Activated gamma-delta T cell treated with Interleukin-2 at 50 U/mL for 16 hours (primary cell): Measurements from ENCODE around the gene CIROP.
"Not testable (repeated sequence)": the region's sequence is repeated elsewhere in the genome, so short reads cannot be mapped to it uniquely, and the experiment has no call there.

Source experiments
- DNase-seq: peaks from one replicate; pipeline ENCODE4 v3.0.0-alpha.2; 2020

CIROP gene

DNA sequence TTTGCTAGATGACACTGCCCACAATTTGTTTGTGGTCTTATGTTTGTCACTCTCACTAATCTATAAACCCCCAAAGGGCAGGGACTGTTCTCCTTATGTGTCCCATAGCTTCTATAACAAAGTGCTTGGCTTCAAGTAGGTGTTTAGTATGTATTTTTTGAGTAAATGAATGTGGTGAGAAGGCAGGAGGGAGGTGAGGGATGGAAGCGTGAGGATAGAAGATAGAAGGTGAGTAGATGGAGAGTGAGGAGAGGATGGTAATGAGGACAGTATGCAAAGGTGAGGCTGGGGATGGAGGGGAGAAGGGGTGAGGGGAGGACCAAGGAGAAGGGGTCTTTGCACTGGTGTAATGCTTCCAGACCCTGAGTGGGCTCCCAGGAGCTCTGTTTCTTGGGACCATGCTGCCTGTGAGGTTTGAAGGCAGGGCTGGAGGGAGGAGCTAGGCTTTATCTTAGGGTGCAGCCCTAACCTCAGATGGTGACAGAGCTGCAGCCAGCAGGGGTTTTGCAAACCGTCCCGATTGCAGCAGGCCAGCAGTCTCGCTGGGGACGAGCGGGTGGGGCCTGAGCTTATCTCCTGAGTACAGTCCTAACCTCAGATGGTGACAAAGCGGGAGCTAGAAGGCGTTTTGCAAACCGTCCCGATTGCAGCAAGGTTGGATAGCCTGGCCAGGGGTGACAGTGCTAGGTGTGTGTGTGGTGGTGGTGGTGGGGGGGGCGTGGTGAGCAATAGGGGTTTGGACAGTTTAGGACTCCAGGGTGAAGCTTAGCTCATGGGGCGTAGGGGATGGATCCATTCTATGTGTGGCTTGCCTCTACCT, 7.8 kb upstream of the CIROP start:
- no peak for DNase-seq

DNA sequence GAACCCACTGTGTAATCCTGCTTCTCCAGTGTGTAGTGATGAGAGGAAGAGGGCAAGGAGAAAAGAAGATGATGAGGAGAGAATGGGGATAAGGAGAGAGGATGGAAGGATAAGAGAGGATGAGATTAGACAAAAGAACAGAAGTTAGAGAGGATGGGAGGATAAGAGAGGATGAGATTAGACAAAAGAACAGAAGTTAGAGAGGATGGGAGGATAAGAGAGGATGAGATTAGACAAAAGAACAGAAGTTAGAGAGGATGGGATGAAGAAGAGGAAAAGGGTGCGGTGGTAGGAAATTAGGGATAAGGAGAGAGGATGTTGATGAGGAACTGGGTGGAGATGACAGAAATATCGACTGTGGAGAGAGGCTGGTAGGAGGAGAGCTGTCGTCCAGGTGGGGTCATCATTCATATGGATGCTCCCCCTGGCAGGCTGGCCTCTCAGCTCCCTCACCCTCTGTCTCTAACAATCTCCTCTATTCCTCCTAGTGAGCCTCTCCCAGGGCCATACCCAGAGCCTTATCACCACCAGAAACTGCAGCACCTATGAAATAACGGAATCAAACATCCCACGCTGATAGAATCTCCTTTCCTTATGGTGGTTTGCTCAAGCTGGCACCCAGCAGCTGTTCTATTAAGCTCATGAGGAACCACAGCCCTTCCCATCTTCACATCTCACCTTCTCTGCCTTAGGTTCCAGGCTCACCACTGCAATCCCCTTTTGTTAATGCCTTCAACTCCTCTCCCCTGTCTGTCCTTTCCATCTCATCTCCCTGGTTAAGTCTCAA, 6.0 kb upstream of the CIROP start:
- DNase-seq, result no peak

DNA sequence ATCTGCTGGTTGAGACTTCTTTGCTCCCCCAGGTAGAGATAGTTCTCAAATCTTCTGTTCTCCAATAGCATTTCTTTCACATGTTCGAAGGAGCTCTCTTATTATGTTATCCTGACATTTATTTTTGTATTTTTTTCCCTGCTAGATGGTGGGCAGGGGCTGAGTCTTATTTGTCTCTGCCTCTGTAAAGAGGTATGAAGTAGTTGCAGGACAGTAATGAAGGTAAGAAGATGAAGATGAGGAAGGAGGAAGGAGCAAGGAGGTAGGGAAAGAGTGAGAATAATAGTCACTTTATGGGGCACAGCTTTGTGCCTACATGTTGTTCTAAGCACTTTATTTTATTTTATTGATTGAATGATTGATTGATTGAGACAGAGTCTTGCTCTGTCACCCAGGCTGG, 5.0 kb upstream of the CIROP start:
- no peak for DNase-seq

DNA sequence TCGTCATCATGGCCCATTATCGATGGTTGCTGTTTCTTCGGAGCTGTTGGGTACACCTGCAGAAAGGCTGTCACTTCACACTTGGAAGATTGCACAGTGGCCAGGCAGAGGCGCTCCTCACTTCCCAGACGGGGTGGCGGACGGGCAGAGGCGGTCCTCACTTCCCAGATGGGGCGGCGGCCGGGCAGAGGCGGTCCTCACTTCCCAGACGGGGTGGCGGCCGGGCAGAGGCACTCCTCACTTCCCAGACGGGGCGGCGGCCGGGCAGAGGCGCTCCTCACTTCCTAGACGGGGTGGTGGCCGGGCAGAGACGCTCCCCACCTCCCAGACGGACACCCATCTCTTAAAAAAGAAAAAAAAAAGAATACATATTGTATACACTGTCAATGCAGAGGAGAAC, 3.4 kb upstream of the CIROP start:
- DNase-seq, result not testable (repeated sequence)

DNA sequence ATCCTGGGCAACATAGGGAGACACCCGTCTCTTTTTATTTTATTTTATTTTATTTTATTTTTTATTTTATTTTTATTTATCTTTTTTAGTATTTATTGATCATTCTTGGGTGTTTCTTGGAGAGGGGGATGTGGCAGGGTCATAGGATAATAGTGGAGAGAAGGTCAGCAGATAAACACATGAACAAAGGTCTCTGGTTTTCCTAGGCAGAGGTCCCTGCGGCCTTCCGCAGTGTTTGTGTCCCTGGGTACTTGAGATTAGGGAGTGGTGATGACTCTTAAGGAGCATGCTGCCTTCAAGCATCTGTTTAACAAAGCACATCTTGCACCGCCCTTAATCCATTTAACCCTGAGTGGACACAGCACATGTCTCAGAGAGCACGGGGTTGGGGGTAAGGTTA, 2.8 kb upstream of the CIROP start:
- not testable (repeated sequence) for DNase-seq

DNA sequence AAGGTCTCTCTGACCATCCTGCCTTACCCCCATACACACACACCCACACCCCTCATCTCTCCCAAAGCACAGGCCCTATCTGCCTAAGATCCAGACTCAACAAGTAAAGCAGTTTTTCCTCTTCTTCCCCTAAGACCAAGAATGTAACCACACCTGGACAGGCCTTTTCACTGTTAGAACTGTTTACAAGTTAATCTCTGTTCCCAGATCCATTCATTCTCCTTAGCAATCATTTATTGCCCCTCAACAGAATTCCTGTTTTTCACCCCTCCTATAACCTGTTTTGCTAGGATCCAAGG, 1.9 kb upstream of the CIROP start:
- DNase-seq, result no peak

DNA sequence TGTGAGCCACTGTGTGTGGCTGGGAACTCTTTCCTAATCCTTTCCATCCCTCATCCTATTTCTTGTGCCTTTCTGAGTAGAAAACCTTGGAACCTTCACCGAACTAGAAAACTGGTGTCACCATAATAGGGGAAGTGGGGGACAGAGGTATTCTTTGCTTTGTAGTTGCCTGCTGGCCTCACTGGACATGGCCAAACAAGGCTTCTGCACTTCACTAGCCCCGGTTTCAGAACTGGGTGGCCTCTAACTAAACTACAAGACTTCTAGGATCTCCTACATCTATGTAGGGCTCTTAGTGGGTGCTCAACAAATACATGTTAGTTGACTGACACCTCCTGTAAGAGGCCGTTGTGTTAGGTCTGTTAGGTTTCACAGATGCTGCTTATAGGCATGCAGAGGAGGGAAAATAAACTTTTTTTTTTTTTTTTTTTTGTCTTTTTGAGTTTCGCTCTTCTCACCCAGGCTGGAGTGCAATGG, 597 bp upstream of the CIROP start:
- DNase-seq, result no peak

DNA sequence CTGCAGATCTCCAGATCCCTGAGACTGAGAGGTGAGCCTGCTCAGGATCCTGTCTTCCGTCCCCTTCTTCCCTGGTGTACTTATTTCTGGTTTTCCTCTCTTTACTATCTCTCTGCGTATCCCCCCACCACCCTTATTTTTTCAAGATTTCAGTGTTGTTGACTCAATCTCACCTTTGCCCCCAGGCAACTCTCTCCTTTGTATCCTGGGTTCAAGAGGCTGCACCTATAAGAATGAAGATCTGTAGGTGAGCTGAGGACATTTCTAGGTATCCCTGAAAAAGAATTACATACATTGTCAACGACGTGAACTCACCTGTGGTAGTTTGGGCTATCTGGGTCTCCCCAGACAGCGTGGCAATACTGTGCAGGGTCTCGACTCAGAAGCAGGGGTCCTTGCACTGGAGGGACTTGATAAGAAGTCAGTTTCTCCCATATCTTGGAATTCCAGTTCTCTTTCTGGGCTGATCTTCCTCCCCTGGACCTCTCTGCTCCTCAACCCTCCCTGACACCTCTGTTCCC, 659 bp downstream of the CIROP start:
- DNase-seq, result no peak

DNA sequence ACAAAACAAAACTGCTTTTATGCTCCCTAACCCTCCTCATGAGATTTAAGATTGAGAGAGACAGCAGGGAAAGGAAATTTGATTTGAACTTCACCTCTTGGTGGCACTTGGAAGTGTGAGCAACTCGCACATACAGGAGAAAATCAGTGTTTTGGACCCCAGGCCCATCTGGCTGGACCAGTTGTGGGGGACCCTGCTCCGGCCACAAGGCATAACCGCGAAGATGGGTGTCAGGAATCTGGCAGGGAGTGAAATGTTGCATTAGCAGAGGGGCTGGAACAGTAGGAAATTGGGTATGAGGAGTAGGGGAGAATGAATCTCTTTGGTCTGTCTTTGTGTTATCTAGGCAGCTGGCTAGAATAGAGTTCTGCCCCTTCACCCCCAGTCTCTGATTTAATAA, 1.2 kb downstream of the CIROP start:
- no peak for DNase-seq

DNA sequence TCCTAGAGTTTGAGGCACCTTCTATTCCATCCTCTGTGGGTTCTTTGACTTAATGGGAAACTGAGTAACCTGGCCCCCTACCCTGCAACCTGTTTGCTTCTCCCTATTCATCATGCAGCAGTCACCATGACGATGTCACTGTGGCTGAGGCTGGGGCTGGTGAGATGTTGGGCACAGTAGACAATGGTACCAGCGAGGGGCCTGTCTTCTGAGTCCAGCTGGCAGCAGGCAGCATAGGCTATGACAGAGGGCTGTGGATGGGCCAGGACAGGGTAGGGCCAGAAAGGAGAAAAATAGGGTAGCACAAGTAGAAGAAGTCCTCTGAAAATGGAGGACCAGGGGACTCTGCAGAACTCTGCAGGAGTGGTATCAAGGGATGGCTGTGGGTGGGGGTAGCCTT, 2.0 kb downstream of the CIROP start:
- no peak for DNase-seq

DNA sequence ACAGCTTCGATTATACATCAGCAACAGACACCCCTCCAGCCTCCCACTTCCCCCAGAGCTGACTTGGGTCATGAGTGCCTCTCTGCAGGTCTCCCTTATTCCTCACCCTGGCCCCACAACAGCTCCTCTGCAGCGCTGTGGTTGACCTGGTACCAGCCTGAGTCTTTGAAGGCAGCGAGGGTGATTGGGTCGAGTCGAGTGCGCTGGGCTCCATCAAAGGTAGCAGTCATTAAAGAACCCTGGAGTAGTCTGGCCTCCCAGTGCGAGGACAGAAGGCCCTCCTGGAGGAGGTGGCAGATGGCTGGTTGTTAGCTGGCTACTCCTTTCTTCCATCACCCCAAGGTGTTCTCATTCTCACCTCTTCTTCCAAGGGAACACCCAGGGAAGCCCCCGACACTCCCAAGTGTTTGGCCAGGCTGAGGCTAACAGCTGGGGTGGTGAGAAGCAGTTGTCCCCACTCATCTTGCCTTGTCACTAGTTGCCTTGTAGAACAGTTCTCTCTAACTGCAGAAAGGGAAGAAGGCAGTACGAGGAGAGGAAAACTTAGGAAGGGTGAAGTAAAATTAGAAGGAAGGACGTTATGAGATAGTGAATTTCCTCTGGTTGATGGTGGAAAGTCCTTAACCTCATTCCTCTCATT, 2.7 kb downstream of the CIROP start:
- no peak for DNase-seq

DNA sequence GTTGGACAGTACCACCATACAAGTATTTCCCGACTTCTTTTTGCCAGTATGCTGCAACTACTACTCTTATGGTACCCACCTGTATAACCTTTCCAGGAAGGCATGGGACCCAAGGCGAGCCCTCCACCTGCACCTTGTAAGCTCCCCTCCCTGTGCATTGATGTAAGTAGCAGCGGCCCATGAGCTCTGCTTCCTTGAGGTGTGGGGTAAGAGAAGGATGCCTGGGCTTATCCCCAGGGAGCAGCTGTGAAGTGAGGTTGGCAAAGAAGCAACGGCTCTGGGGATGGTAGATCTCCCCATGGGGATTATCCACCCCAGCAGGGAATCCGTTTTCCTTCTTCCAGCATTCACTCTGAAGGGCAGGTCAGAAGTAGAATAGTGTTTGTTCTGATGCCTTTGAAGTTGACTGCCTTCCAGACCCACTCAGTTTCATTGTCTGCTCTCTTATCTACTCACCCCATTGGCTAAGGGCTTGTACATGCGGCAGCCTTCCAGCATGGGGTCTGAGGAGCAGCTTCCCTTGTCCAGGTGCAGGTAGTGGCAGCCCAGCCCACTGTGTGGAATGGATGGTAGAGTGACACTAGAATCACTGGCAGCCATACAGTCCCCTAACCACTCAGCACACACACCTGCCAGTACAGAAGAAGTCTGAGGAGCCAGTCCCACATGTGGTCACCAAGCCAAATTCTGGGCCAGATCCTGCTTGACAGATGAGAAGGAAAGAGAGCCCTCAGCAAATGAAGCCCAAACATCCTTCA, 3.4 kb downstream of the CIROP start:
- DNase-seq, result no peak

DNA sequence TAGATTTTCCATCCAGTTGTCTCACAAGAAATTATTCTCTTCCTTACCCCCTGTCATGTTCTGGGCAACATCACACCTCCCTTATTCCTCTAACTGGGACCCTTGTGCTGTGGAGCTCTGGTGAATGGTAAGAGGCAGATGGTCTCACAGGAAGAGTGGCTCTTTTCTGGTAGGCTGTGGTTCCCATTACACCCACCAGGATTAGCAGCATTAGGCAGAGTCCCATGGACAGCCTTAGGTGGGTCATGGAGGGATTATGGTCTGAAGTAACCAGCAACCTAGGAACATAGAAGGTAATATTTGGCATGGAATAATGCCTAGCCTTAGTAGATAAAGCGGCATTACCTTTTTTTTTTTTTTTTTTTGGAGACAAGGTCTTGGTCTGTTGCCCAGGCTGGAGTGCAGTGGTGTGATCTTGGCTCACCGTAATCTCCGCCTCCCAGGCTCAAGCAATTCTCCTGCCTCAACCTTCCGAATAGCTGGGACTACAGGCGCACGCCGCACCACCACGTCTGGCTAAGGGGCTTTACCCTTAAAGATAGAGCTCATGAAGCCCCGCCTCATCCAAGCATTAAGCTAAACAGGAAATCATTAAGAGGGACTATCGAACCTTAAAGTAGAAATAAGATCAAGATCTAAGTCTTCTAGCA, 5.5 kb downstream of the CIROP start:
- DNase-seq, result no peak

DNA sequence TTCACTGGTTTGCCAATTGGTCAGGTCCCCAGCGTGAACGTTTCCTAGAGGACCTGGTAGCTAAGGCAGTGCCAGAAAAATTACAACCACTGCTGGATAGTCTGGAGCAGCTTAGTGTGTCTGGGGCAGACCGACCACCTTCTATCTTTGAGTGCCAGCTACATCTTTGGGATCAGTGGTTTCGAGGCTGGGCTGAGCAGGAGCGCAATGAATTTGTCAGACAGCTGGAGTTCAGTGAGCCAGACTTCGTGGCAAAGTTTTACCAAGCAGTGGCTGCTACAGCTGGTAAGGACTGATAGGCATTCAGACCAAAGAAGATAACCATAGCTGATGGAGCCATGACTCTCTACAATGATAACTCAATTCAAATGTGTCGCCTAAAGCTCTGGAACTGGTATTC, 7.0 kb downstream of the CIROP start:
- DNase-seq, result no peak

DNA sequence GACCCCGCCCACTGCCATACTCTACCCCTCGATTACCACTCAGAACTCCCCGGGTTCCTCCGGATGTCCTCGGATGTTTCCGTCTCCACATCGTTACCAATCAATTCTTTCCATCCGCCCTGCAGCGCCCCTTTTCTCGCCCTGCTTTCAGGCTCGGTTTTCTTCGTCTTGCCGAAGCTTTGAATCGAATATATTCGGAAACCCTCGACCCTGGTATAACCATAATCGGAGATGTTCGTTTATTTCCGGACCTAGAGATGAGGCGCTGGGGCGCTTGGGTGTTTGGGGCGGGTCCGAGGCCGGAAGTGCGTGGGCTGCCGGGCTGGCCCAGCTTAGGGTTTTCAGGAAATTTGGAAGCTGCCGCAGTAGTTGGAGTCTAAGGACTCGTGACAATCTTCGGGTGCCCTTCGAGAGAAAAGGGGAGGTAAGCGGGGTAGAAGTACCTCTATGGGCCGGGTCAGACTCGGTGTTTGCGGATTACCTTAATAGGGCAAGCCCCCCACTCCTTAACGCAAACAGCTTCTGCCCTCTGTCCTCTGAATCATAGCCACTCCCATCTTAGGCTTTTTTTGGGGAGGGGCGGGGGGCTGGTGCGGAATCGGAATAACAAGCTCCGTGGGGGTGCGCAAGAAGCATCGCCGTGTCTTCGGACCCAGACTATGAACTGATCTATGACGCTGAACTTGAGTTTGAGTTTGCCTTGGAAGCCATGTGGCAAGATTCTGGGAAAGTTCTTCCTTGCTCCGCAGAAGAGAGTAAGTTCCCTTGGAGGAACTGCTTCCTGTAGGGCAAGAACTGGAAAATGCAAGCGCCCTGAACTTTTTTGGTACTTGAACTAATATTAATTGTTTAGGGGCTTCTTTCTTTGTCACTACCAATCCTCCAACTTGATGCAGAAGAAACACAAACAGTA, 9.3 kb downstream of the CIROP start, which contains the start of gene C14orf119:
Gene C14orf119 (plus strand): TSS at position 310 of the 913 bp plus-strand sequence. CDS start 2,154 bp downstream, outside the sequence.
- peak; percentile 100 for DNase-seq

DNA sequence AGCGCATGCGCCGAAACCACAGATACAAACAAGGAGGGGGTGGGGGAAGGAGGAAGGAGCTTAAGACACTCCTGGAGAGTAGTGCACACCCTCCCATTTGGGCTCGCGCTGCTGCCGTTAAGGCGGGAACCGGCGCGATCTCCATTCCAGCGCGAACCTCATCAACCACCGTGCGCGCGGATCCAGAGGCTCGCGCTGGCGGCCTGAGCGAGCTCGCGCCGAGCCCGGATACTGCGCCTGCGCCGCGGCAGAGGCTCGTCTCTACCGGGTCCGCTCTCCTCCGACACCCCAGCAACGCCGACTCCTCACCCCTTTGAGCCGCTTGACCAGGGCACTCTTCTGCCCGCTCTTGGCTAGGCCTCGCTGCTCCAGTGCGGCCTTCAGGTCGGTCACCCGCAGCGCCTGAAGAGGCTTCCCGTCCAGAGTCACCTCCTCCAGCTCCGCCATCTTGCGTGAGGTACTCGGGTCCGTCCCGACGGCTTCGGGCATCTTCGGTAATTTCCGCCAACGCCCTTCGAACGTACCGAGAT, 10.1 kb downstream of the CIROP start, which contains the start of gene ACIN1:
Gene ACIN1 (minus strand): TSS at position 471 of the 530 bp plus-strand sequence. CDS start 24 bp downstream, at position 447.
- peak; percentile 63 for DNase-seq

DNA sequence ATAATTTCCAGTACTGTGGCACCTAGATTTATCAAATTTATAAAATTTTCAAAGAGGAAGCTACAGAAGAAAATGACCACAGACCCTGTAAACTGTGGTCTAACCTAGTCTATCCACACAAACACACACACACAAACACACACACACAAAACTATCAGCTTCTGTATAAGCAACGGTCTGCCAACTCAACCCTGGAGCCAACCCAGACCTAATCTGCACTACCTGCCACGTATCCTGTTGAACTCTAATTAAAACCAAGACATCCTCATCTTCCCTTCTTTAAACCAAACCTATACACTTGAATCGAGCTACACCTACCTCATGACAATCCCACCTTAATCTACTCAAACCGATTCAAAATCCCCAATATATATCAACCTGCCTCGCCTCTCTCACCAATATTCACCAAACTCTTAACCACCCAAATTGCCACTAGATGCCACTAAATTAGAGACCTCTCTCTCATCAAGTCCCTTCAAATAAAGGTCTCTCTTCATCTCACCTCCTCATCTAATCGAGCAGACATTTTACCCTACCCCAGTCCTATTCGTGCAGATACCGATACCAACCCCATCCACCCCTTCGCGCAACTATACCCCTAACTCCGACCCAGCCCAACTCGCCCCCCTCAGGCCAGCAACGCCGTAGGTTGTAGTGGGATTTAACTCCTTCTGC, 10.7 kb downstream of the CIROP start:
- no peak for DNase-seq

DNA sequence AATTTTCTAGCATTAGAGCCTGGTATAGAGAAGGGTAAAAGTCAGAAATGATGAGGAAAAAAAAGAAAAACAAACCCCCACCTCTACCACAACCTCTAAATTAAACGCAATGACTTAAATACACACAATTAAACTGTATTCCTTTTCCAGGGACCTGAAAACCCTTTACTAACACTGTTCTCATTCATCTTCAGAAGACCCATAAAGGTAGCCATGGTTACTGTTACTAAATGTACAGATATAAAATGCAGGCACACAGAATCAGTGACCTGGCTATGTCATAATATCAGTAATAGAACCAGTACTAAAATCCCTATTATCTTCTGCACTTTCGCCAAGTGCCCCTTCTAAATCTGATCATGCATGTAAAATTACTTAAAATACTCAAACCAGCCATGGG, 11.3 kb downstream of the CIROP start:
- no peak for DNase-seq

DNA sequence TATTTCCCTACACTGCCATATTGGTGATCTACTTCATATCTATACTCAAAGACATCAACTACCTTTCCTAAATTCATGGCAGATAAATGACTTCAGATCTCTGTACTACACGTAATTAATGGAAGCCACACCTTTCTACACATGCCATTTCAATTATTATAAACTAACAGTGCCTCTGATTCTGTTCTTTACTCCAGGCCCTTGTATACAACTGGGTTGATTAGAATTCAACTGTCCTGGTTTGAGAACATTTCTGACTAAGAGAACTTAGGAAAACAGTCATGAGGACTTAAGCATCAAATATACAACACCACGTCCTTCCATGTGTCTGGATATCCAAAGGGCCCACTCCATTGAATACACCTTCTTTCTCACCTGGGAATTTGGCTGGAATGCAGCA, 11.7 kb downstream of the CIROP start:
- no peak for DNase-seq
